ENCODE measurements around the gene BIK. TPM values are rescaled to one million over a fixed set of nuclear protein-coding genes. Genes with fewer than 3 reads are reported as not detected.
A peak's percentile ranks its signal among the peaks of the same experiment; 100 is the strongest.

BIK gene
- polyA plus RNA-seq, 1 of the 3 experiments (the other 2 are of a cell fraction): 0.66 TPM

- Histone ChIP-seq H3K36me3 (replicated peaks in 1 of 2; ENCODE audit: control insufficient read depth in 1 of 2, insufficient read depth in 2 of 2, low read length in 1 of 2) (no peaks in the 10 kb centered on the region), H3F3A (replicated peaks; ENCODE audit: insufficient read depth) (no peaks in the 10 kb centered on the region), H3K27ac (ENCODE audit: low read depth in 2 of 2, low read length in 1 of 2) (no peak overlapping the region), H3K9me3 (no peaks in the 10 kb centered on the region), H3K4me2 (no peak overlapping the region), H3K27me3 (ENCODE audit: insufficient read depth) (no peaks in the 10 kb centered on the region), H3K9me2 (no peaks in the 10 kb centered on the region), H3K4me3 (ENCODE audit: low read depth in 2 of 2, low read length in 1 of 2) (no peak overlapping the region), H4K20me1 (ENCODE audit: insufficient read depth) (no peaks in the 10 kb centered on the region), H3K79me2 (ENCODE audit: insufficient read depth) (no peaks in the 10 kb centered on the region), H3K9ac (no peak overlapping the region), H3K4me1 (ENCODE audit: control insufficient read depth in 1 of 2, insufficient read depth in 2 of 2, low read depth in 1 of 2, low read length in 1 of 2) (no peaks in the 10 kb centered on the region; a peak in 1 of 4 replicates), H2AFZ (ENCODE audit: low read depth) (no peak overlapping the region)
- ChIA-PET CTCF (interaction anchor here (1.7 kb wide), 1 partner anchor 8 kb away, joined by 5 read pairs; no protein-coding TSS in a partner anchor), POLR2A (no interaction called here)
- DNase-seq: no peak
- TF ChIP-seq EZH2phosphoT487 (IDR thresholded peaks at IDR 0.05; ENCODE audit: borderline replicate concordance, low read depth): no peak
- WGBS (ENCODE audit: low lambda C conversion rate): 89% methylated on average over 2 of the region's 5 CpGs
Observed at GRCh38 chr22:43109511-43109910, 1.0 kb upstream of the BIK start.

- TF ChIP-seq FOXM1 (IDR thresholded peaks at IDR 0.05; ENCODE audit: low read depth): no peak
- TF ChIP-seq NFIC (IDR thresholded peaks at IDR 0.05; ENCODE audit: borderline replicate concordance): no peak
- TF ChIP-seq FOSL2 (IDR thresholded peaks at IDR 0.05; ENCODE audit: borderline replicate concordance, low read depth): no peak
- TF ChIP-seq JUND (IDR thresholded peaks at IDR 0.05): no peak
- TF ChIP-seq ELF1 (IDR thresholded peaks at IDR 0.05): no peak
- no peak for TF ChIP-seq TAF1 (IDR thresholded peaks at IDR 0.05; ENCODE audit: borderline replicate concordance, low read depth, low read length)
- no peak for TF ChIP-seq EZH2phosphoT487 (IDR thresholded peaks at IDR 0.05; ENCODE audit: borderline replicate concordance, low read depth)
- no peak for TF ChIP-seq SIN3A (IDR thresholded peaks at IDR 0.05; ENCODE audit: borderline replicate concordance, low read depth, low read length)
- no peak for TF ChIP-seq EP300 (IDR thresholded peaks at IDR 0.05; ENCODE audit: borderline replicate concordance in 1 of 2, low read depth in 1 of 2, low read length in 1 of 2)
- TF ChIP-seq REST (IDR thresholded peaks at IDR 0.05; ENCODE audit: low read depth, low read length): no peak
- no peak for TF ChIP-seq MAX (IDR thresholded peaks at IDR 0.05; ENCODE audit: low read depth)
- TF ChIP-seq IRF3 (IDR thresholded peaks at IDR 0.05; ENCODE audit: low read depth, low read length): no peak
- WGBS (ENCODE audit: low lambda C conversion rate): 18% methylated on average over 12 of the region's 32 CpGs
- no peak overlapping the region for H3K27ac ChIP-seq (ENCODE audit: low read depth in 2 of 2, low read length in 1 of 2)
- ChIA-PET CTCF (interaction anchor here (0.8 to 1.7 kb wide), 6 partner anchors 9 to 243 kb away, joined by 3 to 5 read pairs (median 4); no protein-coding TSS in a partner anchor), POLR2A (no interaction called here)
- H3K9ac ChIP-seq: no peak overlapping the region
- no peaks in the 10 kb centered on the region for H3K9me3 ChIP-seq
- no peak for DNase-seq
- H3K4me1 ChIP-seq (ENCODE audit: control insufficient read depth in 1 of 2, insufficient read depth in 2 of 2, low read depth in 1 of 2, low read length in 1 of 2): no peaks in the 10 kb centered on the region; a peak in 1 of 4 replicates
- H3K27me3 ChIP-seq (ENCODE audit: insufficient read depth): no peaks in the 10 kb centered on the region
- H3K79me2 ChIP-seq (ENCODE audit: insufficient read depth): no peaks in the 10 kb centered on the region
- H2AFZ ChIP-seq (ENCODE audit: low read depth): no peak overlapping the region
- H3F3A ChIP-seq (replicated peaks; ENCODE audit: insufficient read depth): no peaks in the 10 kb centered on the region
- no peaks in the 10 kb centered on the region for H3K9me2 ChIP-seq
- H3K4me3 ChIP-seq (ENCODE audit: low read depth in 2 of 2, low read length in 1 of 2): peak overlapping the region in 1 of 2 experiments; percentile 44; a peak in 3 of 4 replicates
- no peaks in the 10 kb centered on the region for H4K20me1 ChIP-seq (ENCODE audit: insufficient read depth)
- H3K36me3 ChIP-seq (replicated peaks in 1 of 2; ENCODE audit: control insufficient read depth in 1 of 2, insufficient read depth in 2 of 2, low read length in 1 of 2): no peaks in the 10 kb centered on the region
- H3K4me2 ChIP-seq: peak overlapping the region; percentile 70; the same call in 1 of the 2 replicates
Observed at GRCh38 chr22:43109921-43110443, 568 bp upstream of the BIK start.
